Neural progenitor cell (in vitro differentiated cells): Measurements from ENCODE around the gene MYMK.

Experiments used
- CTCF ChIP-seq: fragments of 200-600 bp; sonication (generic); IDR thresholded peaks from 2 replicates; pipeline ENCODE4 v1.5.1; 2017; ENCODE audit warnings: antibody characterized with exemption, mild to moderate bottlenecking
- EZH2 ChIP-seq: fragments of 200-600 bp; sonication (generic); IDR thresholded peaks from 2 replicates; pipeline ENCODE4 v1.6.1; 2017; ENCODE audit warnings: antibody characterized with exemption, mild to moderate bottlenecking, moderate library complexity
- EZH2phosphoT487 ChIP-seq: fragments of 200-600 bp; sonication (generic); IDR thresholded peaks from 2 replicates; pipeline ENCODE4 v1.6.1; 2017; ENCODE audit warnings: antibody characterized with exemption

GRCh38 chr9:133558191-133559126 lies 33.7 kb upstream of the MYMK start:
- TF ChIP-seq EZH2 (no peak), CTCF (no peak), EZH2phosphoT487 (no peak)
